Measurements from ENCODE around the gene SLC47A1.

DNA sequence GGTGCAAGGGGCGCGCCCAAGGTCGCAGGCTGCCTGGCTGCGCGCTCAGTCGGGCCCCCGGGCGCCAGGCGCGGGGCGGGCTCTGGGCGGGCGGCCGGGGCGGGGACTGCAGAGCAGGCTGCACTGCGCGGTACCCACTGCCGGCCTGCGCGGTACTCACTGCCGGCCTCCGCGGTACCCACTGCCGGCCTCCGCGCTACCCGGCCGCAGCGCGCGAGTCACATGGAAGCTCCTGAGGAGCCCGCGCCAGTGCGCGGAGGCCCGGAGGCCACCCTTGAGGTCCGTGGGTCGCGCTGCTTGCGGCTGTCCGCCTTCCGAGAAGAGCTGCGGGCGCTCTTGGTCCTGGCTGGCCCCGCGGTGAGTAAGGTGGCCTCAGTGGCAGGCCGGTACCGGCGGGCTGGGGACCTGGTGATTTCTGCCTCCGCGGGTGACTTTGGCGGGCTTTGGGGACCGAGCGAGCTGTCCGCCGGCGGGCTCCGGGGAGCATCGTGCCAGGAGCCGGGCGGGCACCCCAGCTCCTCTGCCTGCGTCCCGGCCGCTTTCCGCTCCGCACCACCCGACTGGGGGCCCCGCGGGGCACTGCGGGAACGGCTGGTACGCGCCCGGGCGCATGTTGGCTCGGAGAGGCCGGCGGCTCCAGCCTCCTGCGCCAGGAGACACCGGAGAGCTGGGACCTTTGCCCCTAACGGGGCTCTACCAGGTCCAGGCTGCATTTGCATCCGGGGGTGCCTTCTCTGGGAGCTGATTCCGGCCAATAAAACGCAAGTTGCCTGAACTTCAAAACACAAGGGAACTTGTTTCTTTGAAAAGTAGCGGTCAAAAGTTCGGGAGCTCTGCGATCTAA is at the start of gene SLC47A1:
- TF ChIP-seq, protein P1, sequence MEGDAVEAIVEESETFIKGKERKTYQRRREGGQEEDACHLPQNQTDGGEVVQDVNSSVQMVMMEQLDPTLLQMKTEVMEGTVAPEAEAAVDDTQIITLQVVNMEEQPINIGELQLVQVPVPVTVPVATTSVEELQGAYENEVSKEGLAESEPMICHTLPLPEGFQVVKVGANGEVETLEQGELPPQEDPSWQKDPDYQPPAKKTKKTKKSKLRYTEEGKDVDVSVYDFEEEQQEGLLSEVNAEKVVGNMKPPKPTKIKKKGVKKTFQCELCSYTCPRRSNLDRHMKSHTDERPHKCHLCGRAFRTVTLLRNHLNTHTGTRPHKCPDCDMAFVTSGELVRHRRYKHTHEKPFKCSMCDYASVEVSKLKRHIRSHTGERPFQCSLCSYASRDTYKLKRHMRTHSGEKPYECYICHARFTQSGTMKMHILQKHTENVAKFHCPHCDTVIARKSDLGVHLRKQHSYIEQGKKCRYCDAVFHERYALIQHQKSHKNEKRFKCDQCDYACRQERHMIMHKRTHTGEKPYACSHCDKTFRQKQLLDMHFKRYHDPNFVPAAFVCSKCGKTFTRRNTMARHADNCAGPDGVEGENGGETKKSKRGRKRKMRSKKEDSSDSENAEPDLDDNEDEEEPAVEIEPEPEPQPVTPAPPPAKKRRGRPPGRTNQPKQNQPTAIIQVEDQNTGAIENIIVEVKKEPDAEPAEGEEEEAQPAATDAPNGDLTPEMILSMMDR (IDR thresholded peaks at IDR 0.05) = no peak
- no peak for TF ChIP-seq POLR2A (IDR thresholded peaks at IDR 0.05)
- TF ChIP-seq POLR2AphosphoS5 (IDR thresholded peaks at IDR 0.05) = no peak

All from gastroesophageal sphincter (tissue), 3 donors.